T47D (cell line): ENCODE measurements around the gene F7.
"Not testable (repeated sequence)": the region's sequence is repeated elsewhere in the genome, so short reads cannot be mapped to it uniquely, and the experiment has no call there.

Experiments used
- DNase-seq, 2 experiments: peaks; one replicate each; pipeline versions ENCODE4 v3.0.0 to v3.0.0-alpha.2; 2011 to 2012; ENCODE audit warnings: low read depth in 1 of 2, low spot score in 1 of 2
- JUND ChIP-seq: IDR thresholded peaks from 2 replicates; pipeline ENCODE4 v1.6.1; 2012; ENCODE audit warnings: low read depth
- in situ Hi-C: cut with HindIII; loops from 2 replicates; pipeline ENCODE4 v1.10.0; 2016; ENCODE audit warnings: low sequenced_read_pairs, low pct_unique_long_range_greater_than_20kb

F7 gene

DNA sequence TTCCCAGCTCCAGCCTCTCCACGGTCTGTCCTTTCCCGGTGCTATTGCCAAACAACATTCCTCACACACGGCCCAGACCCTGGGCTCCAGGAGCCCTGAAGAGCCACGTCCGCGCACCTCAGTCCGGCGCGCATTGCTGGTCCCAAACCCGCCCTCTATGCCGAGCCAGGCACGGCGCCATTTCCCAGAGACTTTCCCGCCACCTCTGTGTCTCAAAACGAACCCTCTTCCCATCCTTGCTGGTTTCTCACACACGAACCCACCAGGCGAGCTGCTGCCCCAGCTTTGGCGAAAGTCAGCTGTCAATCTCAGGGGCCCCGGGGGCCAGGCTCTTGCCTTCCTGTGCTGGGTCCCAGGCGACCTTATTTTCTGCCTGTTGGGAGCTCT is 28.0 kb upstream of the F7 start:
- in situ Hi-C loops = no loop called here
- DNase-seq = no peak

DNA sequence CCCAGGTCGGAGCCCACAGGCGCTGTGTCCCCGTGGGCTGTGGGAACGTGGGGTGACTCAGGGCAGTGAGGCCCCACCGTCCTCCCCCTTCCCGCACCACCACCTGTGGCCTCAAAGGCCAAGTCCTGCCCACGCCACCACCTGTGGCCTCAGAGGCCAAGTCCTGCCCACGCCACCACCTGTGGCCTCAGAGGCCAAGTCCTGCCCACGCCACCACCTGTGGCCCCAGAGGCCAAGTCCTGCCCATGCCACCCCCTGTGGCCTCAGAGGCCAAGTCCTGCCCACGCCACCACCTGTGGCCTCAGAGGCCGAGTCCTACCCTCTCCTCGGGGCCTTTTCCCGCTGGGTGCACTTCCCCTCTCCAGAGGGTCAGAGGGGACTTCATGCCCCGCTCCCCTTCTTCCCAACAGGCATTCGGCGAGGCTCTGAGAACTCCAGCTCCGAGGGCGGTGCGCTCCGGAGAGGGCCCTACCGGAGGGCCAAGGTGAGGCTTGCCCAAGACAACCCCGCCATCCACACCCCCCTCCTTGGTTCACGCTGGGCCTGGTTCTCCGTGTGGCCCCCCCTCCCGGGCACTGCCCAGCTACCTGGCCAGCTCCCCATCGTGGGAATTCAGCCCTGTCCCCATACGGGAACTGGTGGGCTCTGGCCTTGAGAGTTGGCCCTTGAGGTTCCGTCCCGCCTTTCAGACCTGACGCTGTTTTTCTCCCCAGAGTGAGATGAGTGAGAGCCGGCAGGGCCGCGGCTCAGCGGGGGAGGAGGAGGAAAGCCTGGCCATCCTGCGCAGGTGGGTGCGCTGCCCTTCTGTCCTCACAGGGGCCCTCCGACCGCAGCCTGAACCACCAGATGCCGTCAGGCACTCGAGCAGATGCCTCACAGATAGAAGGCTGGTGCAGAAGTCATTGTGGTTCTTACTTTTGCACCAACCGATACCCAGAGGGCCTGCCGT is 27.4 kb upstream of the F7 start:
- in situ Hi-C loops = no loop called here
- no peak for TF ChIP-seq JUND
- DNase-seq = no peak

More for the DNA sequence above, 28.0 kb upstream of the F7 start:
- TF ChIP-seq JUND = no peak

GRCh38 chr13:113078902-113079780 is 26.4 kb upstream of the F7 start:
- TF ChIP-seq JUND = no peak
- in situ Hi-C loops = no loop called here
- DNase-seq = no peak

DNA sequence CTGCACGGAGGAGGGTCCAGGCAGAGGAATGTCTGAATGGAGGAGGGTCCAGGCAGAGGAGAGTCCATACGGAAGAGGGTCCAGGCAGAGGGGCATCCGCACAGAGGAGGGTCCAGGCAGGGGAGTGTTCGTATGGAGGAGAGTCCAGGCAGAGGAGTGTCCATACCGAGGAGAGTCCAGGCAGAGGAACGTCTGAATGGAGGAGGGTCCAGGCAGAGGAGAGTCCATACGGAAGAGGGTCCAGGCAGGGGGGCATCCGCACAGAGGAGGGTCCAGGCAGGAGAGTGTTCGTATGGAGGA is 25.9 kb upstream of the F7 start:
- in situ Hi-C loops, DNase-seq: not testable (repeated sequence)

DNA sequence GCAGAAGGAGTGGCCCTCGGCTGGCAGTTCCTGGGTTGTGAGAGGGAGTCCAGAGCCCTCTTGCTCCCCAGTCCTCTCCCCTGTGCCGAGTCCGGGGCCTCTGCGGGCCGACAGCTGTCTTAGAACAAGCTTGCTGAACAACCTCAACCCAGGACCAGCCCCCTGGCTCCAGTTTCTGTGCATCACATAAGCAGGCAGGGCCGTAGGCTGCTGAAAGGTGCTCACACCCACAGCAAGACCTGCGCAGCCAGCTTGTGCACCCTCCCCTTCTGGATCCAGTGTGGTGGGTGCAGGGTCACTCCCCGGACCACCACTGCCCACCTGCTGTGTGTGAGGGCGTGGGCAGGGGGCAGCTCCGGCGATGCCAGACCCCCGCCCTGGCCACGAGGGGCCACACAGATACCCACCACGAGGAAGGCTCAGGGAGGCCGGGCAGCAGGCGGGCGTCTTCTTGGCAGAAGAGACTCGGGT is 25.2 kb upstream of the F7 start:
- TF ChIP-seq JUND = no peak
- in situ Hi-C loops = no loop called here
- DNase-seq = no peak

DNA sequence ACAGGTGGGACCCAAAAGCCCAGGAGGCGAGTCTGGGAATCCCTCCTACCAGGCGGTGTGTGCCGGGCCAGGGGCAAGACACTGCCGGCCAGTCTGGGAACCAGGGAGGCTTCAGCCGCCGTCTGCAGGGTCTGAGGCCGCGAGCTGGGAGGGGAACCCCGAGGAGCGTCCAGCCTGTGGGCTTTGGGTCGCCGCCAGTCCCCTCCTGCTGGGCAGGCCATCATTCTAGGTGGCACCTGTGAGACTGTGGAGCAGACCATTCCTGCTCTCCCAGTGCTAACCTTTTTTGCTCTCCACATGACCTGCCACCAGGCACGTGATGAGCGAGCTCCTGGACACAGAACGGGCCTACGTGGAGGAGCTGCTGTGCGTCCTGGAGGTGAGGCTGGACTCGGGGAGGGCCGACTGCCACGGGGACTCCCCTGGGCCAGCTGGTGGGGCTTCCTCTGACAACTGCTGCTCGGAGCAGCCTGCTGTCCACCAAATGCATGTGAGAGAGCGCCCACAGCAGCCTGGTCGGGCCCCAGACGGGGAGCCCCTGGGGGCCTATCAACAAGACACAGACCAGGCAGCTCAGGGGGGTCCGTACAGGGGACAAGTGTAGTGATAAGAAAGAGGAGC is 24.6 kb upstream of the F7 start:
- no peak for TF ChIP-seq JUND
- in situ Hi-C loops = no loop called here
- no peak for DNase-seq

- in situ Hi-C loops = no loop called here
- no peak for DNase-seq
- no peak for TF ChIP-seq JUND
Observed at GRCh38 chr13:113082198-113083021, 23.2 kb upstream of the F7 start.

GRCh38 chr13:113083022-113083373 is 22.6 kb upstream of the F7 start:
- DNase-seq = no peak
- TF ChIP-seq JUND = no peak
- in situ Hi-C loops = no loop called here

DNA sequence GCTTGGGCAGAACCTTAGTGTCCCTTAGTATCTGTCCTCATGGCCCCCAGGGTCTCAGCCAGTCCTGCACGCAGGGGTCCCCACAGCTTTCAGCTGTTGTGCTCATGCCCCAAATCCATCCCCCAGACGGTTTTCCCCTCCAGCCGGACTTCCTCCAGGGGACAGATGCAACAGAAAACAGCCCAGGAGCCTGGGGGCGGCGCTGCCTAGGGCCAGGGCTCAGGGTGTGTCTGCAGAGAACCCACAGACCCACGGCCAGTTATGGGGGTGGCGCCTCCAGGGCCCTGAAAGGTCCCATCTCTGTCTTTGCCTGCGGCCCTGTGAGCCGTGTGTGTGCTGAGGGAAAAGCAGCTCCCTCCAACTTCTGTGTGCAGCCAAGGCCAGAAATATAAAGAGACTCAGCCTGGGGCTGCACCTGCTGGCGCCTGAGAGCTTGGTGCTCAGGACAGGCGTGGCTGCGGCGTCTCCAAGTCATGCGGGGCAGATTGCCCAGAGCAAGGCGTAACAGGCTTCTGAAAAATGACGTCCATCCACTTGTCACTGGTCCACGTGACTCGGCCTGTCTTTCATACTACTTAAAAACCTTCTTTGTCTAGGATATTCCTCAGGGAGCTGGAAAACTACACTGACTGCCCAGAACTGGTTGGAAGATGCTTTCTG is 22.1 kb upstream of the F7 start:
- in situ Hi-C loops = no loop called here
- TF ChIP-seq JUND = no peak
- DNase-seq = no peak

DNA sequence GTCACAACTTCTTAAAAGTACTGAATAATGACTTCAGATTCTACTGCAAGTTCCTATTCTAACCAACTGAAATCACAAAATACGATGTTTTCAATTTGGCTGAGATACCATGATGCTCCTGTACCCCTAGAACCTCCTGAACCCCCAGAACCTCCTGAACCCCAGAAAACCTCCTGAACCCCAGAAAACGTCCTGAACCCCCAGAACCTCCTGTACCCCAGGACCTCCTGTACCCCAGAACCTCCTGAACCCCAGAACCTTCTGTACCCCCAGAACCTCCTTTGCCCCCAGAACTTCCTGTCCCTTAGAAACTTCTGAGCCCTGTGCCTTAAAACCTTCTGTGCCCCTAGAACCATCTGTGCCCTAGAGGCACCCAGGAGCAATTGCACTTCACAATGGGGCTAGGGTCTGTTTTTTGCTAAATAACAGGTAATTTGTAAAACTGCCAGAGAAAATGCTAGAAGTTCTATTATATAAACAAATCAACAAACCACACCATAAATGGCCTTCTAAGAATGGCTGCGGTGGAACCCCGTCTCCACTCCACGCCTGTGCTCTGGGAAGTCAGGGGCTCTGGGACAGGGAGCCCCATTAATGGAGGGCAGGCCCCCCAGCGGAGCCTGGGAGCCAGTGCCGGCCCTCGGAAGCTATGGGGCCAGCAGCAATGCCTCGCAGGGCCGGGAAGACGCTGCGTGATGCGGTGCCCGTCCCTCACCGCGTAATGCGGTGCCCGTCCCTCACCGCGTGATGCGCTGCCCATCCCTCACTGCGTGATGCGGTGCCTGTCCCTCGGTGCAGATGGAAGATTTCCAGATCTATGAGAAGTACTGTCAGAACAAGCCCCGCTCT is 21.3 kb upstream of the F7 start:
- in situ Hi-C loops = no loop called here
- DNase-seq = no peak
- no peak for TF ChIP-seq JUND

GRCh38 chr13:113084943-113085540 is 20.5 kb upstream of the F7 start:
- no peak for DNase-seq
- in situ Hi-C loops = no loop called here
- TF ChIP-seq JUND = no peak
